ENCODE measurements around the gene ADGRL2.

ADGRL2 gene

DNA sequence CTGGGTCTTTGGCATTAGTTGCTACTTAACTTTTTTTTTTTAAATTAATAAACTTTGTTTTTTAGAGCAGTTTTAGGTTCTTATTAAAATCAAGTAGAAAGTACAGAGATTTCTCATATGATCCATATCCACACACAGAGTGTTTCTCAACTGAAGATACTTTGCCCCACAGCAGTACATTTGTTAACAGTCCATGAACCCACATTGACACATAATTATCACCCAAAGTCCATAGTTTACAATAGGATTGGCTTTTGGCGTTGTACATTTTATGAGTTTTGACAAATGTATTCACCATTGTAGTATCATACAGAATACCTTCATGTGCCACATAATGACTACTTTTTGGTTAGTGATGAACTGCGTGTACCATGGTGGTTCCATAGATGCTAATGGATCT, 106.8 kb downstream of the ADGRL2 start:
- no peak for DNase-seq

DNA sequence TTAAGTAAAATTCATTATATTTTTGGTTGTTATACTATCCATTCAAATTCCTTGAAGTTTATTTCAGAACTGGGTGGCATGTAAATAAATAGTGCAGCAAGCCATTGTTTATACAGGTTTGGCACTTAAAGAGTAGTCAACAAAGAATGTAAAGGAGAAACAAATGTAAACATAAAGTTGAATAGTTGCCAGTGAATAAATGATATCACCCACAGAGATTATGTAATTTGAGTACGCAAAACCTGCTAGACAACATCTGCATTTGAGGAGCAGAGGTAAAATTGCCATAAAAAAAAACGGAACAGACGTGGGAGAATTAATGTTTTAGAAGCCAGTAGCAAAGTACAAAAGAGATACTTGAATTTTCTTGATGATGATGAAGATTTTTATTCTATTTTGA, 111.6 kb downstream of the ADGRL2 start:
- peak in 1 of 51 donors; percentile 21 for DNase-seq

DNA sequence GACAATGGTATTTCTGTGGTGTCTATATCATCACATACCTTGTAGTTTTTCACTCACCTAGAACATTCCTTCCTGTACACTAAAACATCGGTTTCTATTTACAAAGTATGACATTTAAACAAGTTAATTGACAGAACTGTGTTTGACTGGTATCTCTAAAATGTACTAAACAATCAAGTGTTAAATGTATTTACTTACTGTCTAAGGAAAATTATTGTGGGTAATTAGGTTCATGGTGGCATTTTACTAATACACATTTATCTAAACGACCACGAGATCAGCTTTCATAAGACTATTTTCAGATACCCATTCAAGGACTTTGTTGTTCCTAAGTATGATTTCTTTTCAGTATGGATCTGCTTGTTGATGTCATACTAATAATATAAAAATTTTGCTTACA, 115.2 kb downstream of the ADGRL2 start:
- no peak for DNase-seq

GRCh38 chr1:81920245-81920740, 119.6 kb downstream of the ADGRL2 start:
- DNase-seq: peak in 1 of 51 donors; percentile 3

DNA sequence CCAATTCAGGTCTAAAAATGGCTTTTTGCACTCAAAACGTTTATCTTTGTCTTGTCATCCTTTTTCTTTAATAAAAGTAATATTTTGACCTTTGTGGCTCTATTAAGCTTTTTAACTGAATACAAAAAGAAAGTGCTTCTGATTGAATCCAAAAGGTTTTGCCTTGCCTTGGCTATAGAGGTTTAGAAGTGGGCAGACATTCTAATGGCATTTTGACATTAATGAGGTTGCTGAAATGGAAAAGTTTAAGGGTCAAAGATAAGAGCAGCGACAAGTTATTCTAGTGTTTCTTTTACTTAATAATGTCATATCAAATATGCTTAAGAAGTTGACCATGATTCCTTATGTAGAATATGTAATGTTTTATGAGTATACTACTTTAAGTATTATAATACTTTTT, 120.2 kb downstream of the ADGRL2 start:
- no peak for DNase-seq

DNA sequence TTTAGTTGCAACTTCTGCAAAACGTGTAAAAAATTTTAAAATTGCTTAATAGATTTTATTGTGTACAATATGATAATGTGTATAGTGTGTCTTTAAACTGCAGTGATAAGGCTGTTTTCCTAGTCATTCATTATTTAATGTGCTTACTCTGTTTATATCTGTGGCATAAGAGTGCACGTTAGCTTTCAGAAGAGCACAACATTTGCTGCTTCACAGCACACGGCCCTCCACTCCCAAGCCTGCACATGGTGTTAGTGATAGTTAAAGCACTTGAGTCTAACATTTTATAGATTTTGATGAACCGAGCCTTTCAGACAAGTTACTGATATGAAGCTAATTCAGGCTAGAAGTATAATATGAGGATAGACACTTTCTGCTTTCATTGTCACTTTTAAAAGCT, 120.6 kb downstream of the ADGRL2 start:
- no peak for DNase-seq

DNA sequence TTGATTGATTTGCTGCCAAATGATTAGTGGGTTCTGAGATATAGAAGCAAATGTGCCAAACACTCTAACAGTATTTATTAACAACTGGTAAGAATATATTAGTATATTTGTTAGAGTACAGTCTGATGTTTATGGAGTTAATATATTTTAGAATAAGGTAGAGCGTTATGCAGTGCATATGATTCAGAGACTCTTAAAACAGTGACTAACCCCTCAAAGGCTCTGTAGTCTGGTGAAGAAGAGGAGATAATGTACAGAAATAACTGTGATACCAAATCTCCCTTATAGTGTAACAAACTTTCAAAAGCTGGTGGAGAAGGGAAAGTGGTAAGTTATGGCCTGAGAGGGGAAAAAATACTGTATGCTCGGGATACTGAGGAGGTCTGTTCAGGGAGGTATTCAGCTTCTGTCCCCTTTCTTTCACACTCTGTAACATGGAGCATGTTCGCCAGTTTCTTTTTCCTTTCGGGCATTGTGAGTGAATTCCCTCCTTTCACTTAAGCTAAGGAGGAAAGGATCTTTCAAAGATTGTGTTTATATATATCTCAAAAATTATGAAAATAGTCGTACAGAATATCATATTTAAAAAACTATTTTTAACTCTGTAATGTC, 121.2 kb downstream of the ADGRL2 start:
- no peak for DNase-seq

DNA sequence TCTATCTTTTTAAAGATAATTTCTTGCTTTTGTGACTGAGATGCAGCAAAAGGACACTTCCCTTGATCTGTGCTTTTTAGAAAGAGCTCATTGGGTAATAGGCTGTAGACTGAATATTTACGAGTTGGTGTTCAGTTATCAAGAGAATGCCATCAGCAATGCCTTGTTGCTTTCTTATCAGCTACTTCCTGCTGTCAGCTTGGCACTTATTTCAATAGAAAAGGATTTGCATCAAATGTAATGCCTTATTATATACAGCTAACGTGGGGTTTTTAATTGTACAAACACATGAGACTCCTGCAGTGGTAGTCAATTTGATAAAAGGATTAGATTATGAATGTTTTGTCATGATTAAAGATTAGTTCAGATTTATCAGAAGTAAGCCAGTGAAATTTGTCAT, 122.2 kb downstream of the ADGRL2 start:
- DNase-seq: no peak

DNA sequence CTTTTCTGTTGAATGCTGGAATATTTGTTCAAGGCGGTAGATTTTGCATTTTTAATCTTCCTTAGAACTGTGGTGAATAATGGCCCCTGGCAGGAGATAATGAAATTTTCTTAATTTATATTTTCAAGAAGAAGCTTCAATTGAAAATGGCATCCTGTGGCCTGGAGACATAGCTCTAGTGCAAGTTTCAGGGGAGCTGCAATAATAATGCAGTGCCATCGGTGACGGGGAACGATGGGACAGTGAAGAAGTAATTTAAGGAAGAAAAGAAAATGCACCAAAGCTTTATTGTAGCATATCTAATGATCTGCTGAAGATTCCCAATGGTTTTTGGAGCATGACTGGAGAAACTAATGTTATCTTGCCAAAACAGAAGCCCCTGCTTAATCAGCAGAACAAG, 128.4 kb downstream of the ADGRL2 start:
- DNase-seq: no peak

- DNase-seq: no peak
These were observed 136.1 kb downstream of the ADGRL2 start for GRCh38 chr1:81936853-81937252.

DNA sequence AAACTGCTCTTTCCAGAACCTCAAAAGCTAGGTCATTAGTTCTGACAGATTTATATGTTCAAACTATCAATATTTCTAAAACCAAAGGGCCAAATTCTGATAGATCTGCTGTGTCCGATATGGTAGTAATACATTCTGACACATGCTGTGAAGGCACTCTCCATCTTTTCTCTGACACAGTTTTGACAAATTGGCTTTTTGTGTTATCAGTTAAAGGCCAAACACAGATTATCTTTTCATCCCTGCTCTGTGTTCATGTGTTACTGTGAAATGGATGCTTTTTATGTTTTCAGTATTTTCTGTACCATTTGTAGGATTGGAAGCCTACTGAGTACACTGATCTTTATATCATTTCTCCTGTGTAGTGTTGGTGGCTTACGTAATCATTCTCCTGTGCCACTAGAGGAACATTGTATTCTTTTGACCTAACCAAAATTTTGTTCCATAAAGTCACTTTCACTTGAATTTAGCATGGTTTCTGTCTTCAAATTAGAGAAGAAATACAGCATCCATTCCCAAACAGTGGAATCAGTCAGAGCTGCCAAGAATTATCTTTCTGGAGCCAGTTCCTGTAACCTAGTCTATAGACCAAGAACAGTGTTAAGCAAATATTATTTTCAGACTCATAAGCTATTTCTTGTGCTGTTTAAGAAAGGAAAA, 137.2 kb downstream of the ADGRL2 start:
- DNase-seq: no peak

DNA sequence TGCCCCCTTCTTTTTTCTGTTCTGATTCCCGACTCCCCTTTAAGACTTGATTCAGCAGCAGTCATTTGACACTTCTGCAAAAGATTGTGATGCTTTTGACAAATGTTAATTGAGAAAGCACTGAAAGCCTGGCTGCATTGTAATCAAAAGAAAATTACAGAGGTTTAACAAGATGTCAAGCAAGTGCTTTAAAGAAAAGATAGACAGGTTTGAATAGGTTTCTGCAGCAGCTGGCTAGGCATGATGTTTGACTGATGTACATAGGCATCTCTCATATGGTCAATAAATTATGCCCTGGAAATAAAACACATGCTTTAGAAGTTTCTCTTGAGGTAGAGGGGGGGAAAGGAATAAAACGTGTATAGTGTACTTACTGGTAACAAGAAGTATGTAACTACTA, 147.8 kb downstream of the ADGRL2 start:
- no peak for DNase-seq

- DNase-seq: no peak
These were observed 148.7 kb downstream of the ADGRL2 start for GRCh38 chr1:81949421-81949820.

GRCh38 chr1:81950037-81950436, 149.3 kb downstream of the ADGRL2 start:
- DNase-seq: no peak

- no peak for DNase-seq
These were observed 150.0 kb downstream of the ADGRL2 start for GRCh38 chr1:81950591-81951244.

GRCh38 chr1:81954534-81955020, 153.8 kb downstream of the ADGRL2 start:
- no peak for DNase-seq

GRCh38 chr1:81967951-81968350, 167.2 kb downstream of the ADGRL2 start:
- no peak for DNase-seq

DNA sequence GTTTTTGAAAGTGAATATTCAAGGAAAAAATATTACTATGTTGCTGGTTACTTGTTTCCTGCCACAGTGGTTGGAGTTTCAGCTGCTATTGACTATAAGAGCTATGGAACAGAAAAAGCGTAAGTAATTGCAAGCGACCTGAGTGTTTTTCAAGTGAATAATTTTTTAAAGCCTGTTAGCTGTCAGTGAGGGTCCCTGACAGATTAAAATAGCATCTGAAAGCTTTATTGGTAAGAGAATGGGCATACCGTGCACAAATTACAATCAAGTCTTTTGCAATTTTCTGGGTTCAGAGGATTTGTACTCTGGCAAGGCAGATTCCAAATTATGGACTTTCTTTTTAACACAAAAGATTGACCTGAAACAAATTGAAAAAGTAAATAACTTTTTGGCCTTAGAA, 169.7 kb downstream of the ADGRL2 start:
- no peak for DNase-seq

DNA sequence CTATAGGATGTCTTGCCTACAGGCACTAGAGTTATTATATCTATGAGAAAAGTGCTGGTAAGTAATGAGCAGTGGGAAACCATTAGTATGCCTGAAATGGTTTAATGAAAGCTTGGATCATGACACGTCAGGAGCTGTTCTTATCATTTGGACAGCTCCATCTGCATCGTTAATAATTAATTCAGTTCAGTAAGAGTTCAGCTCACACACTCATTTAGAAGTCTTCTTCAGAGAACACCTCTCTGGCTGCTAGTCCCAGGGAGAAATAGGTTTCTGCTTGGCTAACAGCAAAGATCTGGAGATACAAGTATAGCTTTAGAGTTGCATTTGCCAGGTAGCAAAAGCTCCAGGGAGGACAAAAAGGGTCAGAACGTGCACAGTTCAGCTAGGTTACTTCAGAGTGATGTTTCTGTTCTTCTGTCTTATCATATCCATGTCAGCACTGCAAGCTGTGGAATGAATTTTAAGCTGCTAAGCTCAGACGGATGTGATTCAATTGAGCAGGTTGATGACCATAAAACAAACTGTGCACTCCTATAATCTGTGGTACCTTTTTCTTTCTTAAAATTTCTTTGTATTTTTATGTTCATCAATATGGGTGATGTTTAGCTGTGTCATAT, 173.6 kb downstream of the ADGRL2 start:
- no peak for DNase-seq

DNA sequence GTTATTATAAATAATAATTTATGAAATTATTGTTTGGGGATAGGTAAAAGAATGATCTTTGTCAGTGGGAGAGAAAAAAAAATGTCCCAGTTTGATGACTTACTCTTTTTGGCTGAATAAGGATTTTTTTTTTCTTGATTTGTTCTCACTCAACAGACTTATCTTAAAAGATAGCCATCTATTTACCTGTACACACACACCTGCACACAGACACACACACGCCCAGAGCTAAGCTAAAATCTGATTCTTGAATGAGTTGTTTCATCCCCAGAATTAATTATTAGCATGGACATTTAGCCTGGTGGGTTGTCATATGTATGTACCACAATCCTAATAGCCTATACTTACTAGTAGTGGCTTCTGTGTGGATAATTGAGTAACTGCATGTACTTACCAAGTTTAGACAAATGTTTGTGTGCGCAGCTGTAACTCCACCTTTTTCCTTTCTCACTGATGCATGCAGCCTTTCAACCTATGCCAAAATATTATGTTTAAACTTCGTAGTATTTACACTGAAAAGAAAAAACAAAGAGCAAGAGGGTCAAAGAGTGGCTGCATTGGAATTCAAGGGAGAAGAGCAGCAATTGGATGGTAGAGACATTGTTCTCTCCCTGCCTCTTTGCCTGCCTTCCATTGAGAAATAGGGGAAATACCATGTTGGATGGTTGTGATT, 174.3 kb downstream of the ADGRL2 start:
- no peak for DNase-seq

DNA sequence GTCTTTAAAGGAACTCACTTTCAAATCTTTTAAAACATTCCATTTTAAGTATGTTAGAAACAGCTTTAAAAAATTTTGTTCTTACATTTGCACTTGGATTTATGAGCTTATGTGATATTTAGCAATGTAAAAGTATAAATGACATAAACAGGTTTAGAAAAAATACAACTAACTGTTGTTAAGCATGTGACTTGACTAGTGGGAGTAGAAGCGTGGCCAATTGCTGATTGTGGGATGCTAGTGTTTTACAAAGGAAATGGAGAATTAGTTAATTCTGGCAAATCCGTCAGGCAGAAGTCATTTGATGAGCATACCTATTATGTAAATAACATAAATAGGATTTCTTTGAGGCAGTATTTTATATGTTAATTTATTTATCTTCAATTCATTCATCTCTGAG, 175.8 kb downstream of the ADGRL2 start:
- no peak for DNase-seq

GRCh38 chr1:81978945-81979344, 178.2 kb downstream of the ADGRL2 start:
- DNase-seq: no peak

Data from hypothalamus (tissue), 51 donors.